Activated CD8-positive, alpha-beta memory T cell treated with anti-CD3 and anti-CD28 coated beads for 36 hours (primary cell): ENCODE data around the gene GNG4. TPM values are rescaled to one million over a fixed set of nuclear protein-coding genes. Genes with fewer than 3 reads are reported as not detected.
"Not testable (repeated sequence)": the region's sequence is repeated elsewhere in the genome, so short reads cannot be mapped to it uniquely, and the experiment has no call there.

ENCODE experiments used
- CTCF ChIA-PET: fragments of 350-600 bp; sonication (Branson Sonifier 250); formaldehyde crosslinking; loops from one replicate; lab custom pipeline; 2021; ENCODE audit warnings: antibody characterized with exemption; lab: Charles Lee
- POLR2A ChIA-PET: fragments of 350-600 bp; sonication (Branson Sonifier 250); formaldehyde crosslinking; loops from one replicate; lab custom pipeline; 2021; ENCODE audit warnings: antibody characterized with exemption; lab: Charles Lee
- total RNA-seq, 2 experiments: library from RNA; stranded (reverse); gene quantifications; one replicate each; pipeline ENCODE4 v1.2.3, GENCODE V29; 2021

GNG4 gene
- total RNA-seq, 2 experiments from 2014 or later: 4.5 to 6.8 TPM

DNA sequence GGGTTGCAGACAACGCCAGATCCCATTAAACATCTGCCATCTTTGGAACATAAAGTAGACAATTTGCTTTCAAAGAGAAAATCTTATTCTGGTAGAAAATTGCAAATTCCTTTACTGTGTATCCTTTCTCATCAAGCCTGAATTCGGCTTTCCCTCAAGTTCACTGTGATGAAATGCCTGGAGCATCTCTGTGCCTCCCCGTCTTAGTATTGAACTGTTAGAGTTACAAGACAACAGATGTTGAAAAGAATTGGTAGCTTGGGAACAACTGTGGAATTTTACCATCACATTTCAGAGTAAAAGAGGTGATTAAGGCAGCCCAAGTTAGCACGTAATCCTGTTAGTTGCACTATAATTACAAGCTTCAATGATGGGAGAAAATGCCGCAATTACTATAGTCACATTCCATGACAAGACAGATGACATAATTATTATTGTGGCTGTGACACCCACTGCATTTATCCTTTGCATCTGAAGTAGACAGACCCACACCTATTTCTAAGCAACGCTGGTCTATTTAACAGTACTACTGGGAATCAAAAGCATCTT is 90.9 kb downstream of the GNG4 start:
- ChIA-PET CTCF (no interaction called here), POLR2A (no interaction called here)

- POLR2A ChIA-PET: no interaction called here
- CTCF ChIA-PET: interaction anchor here (0.6 kb wide), 1 partner anchor 35 kb away, joined by 3 read pairs; no protein-coding TSS in a partner anchor
These were observed 92.1 kb downstream of the GNG4 start for GRCh38 chr1:235557495-235557894.

GRCh38 chr1:235556807-235557206 is 92.8 kb downstream of the GNG4 start:
- ChIA-PET CTCF (no interaction called here), POLR2A (no interaction called here)

DNA sequence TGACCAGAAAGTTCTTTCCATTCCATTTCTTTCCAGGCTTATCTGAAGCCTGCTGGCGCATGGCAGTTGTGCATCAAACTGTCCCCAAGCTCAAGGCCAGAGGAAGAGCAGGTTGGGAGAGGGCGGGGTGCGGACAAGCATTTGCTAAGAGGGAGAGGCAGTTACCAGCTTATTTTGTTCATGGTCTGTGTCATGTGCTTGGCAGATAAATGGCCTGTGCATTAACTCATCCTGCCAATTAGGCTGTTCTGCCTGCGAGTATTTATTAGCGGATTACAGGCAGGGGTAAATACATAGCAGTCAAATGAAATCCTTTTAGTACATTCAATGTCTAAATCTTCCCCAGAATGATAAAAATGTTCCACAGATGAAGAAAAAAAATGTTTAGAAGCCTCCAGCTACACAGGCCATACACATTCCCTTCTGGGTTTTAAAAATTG is 96.5 kb downstream of the GNG4 start:
- POLR2A ChIA-PET: no interaction called here
- CTCF ChIA-PET: no interaction called here

DNA sequence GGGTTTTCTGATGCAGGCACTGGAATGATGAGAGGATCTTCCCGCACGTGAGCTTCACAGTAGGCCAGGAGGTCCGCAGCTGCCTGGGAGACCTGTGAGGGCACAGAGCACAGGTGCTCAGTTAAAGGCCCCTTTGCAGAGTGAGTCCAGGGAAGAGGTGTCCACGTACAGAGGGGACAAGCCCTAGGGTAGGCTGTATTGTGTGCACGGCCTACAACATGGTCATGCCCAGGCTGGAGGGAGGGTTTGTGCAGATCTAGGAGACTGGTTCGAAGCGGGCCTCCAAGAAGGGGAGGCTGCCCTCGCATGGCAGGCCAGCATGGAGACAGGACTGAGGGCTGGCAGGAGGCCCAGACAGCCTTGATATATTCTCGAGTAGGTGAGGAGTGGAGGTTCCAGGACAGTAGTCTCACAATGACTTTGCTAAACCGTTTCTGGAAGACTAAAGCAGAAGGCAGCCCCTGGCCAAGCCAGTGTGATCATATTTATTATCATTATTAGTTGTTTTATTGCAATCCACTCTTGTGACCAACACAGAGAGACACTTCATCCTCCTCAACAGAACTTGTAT is 97.4 kb downstream of the GNG4 start:
- CTCF ChIA-PET: no interaction called here

GRCh38 chr1:235549351-235550139 is 100.0 kb downstream of the GNG4 start:
- CTCF ChIA-PET: no interaction called here
- POLR2A ChIA-PET: no interaction called here

More for the DNA sequence above, 97.4 kb downstream of the GNG4 start:
- POLR2A ChIA-PET: no interaction called here

DNA sequence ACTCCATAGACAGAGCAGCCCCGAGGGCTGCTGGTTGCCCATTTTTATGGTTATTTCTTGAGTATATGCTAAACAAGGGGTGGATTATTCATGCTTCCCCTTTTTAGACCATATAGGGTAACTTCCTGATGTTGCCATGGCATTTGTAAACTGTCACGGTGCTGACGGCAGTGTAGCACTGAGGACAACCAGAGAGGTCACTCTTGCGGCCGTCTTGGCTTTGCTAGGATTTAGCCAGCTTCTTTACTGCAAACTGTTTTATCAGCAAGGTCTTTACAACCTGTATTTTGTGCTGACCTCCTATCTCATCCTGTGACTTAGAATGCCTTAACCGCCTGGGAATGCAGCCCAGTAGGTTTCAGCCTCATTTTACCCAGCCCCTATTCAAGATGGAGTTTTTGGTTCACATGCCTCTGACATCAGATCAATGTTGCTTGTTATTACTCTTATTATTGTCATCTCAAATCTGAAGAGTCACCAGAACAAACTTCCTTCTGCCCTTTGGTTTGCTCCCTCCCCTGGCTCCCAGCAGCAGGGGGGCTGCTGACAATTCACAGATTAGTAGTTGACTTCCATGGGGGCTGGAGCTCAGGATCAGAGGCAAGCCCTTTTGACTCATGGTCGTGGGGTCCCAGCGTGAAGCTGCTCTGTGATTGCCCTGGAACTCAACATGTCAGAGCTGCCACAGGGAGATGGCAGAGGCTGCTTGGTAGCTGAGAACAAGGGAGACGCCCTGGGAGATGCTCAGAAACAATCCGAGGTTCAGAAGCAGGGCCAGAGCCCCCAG is 103.0 kb downstream of the GNG4 start:
- POLR2A ChIA-PET, CTCF ChIA-PET: not testable (repeated sequence)

GRCh38 chr1:235545292-235545930 is 104.2 kb downstream of the GNG4 start:
- POLR2A ChIA-PET: no interaction called here

DNA sequence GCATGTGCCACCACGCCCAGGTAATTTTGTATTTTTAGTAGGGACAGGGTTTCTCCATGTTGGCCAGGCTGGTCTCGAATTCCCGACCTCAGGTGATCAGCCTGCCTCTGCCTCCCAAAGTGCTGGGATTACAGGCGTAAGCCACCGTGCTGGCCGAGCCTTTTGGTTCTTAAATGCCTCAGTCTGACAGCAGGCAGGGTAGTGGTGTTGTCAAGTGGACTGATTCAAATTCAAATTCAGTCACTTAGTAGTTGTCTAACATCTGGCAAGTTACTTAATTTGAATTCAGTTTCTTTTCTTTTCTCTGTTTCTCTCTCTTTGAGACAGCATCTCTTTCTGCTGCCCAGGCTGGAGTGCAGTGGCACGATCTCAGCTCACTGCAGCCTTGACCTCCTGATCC is 106.7 kb downstream of the GNG4 start:
- CTCF ChIA-PET, POLR2A ChIA-PET: not testable (repeated sequence)

More at GRCh38 chr1:235545292-235545930, 104.2 kb downstream of the GNG4 start:
- CTCF ChIA-PET: no interaction called here

DNA sequence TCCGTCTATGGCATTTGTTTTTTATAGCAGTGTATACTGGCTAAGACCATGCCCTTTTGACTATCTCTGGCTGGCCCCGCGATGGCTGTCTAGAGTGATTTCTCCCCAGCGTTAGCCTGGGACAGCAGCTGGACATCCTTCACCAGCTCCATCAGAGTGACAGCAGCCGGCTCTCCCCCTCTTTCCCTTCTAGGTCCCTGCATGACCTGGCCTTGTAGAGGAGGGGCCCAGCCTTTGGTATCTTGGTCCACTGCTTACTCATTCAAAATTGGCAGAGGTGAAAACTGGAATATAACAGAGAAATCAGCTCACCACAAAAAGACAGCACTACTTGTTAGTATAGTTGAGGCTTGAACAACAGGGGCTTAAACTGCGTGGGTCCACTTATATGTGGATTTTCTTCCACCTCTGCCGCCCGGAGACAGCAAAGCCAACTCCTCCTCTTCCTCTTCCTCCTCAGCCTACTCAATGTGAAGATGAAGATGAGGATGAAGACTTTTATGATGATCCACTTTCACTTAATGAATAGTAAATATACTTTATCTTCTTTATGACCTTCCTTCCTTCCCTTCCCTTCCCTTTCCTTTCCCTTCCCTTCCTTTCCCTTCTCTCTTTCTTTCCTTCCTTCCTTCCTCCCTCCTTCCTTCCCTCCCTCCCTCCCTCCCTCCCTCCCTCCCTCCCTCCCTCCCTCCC is 116.0 kb downstream of the GNG4 start:
- CTCF ChIA-PET: interaction anchor here (0.7 kb wide), 2 partner anchors 201 to 645 kb away, joined by 3 read pairs; no protein-coding TSS in a partner anchor
- POLR2A ChIA-PET: no interaction called here

- CTCF ChIA-PET: no interaction called here
- POLR2A ChIA-PET: no interaction called here
These were observed 117.2 kb downstream of the GNG4 start for GRCh38 chr1:235532360-235532759.

DNA sequence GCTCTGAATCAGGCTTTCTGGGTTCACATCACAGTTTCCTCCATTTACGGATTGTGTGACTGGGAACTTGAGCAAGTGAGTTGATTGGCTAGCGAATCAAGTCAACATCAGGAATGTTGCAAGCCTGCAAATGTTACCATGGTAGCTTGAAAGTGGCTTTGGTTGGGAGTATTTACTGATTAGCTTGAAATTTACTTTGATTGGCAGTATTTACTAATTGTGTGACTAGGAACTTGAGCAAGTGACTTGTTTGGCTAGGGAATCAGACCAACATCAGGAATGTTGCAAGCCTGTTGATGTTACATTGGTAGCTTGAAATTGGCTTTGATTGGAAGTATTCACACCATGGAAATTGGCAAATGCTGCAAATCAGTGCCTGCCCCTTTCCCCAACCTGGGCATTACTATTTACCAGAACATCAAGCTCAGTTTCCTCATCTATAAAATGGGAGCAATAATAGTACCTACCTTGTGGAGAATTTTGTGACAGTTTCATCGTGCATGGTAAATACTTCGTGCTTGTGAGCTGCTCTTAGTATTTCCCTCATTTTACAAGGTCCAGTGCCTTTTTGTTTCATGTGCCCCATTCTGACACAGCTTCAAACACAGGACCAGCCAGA is 122.3 kb downstream of the GNG4 start:
- ChIA-PET CTCF (no interaction called here), POLR2A (no interaction called here)

DNA sequence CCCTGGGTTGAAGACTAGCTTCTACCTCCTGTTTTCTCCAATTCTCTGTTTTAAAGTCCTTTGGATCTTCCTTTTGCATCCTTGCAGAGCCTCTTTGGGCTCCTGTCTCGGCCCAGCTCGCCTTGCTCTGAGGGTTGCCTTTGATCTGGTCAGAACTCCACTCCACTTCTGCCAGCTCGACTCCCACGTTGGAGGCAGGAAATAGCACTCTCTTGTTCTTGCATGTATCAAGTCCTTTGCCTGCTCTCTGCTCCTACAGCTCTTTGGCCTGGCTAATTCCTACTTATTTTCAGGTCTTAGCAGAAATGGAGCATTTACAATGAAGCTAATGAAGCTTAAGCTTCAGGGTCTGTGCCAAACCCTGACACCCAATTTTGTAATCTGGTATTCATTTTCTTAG is 124.3 kb downstream of the GNG4 start:
- POLR2A ChIA-PET: no interaction called here

GRCh38 chr1:235516862-235517446 is 132.6 kb downstream of the GNG4 start:
- POLR2A ChIA-PET: no interaction called here
- CTCF ChIA-PET: interaction anchor here (1.6 kb wide), 1 partner anchor 13 kb away, joined by 4 read pairs; the partner anchor contains the start of gene B3GALNT2

More for the DNA sequence above, 124.3 kb downstream of the GNG4 start:
- CTCF ChIA-PET: no interaction called here

GRCh38 chr1:235515844-235516512 is 133.6 kb downstream of the GNG4 start:
- POLR2A ChIA-PET: no interaction called here
- CTCF ChIA-PET: interaction anchor here (1.6 kb wide), 1 partner anchor 12 kb away, joined by 4 read pairs; the partner anchor contains the start of gene B3GALNT2

GRCh38 chr1:235513495-235514366 is 135.9 kb downstream of the GNG4 start:
- POLR2A ChIA-PET: no interaction called here
- CTCF ChIA-PET: interaction anchor here (0.6 to 1.0 kb wide), 3 partner anchors 9 to 458 kb away, joined by 4 to 6 read pairs (median 5); partner anchors contain the start of gene B3GALNT2
